Upper lobe of right lung (tissue), 1 donor: ENCODE results near the gene PDXK. TPM values are rescaled to one million over a fixed set of nuclear protein-coding genes. Genes with fewer than 3 reads are reported as not detected.
"Not testable (repeated sequence)": the region's sequence is repeated elsewhere in the genome, so short reads cannot be mapped to it uniquely, and the experiment has no call there.

Experiments used
- ATAC-seq: fragments of 200-7000 bp; cut with Tn5 transposase; one replicate; pipeline ENCODE4 v1.9.1; 2020; ENCODE audit warnings: mild to moderate bottlenecking, moderate library complexity
- DNase-seq: peaks from one replicate; pipeline ENCODE4 v3.0.0-alpha.2; 2020
- H3K27ac ChIP-seq: fragments of 200-600 bp; one replicate; pipeline ENCODE4 v1.8.0; 2022
- H3K27me3 ChIP-seq: fragments of 200-600 bp; one replicate; pipeline ENCODE4 v1.8.0; 2022; ENCODE audit warnings: mild to moderate bottlenecking
- H3K36me3 ChIP-seq: fragments of 200-600 bp; one replicate; pipeline ENCODE4 v1.8.0; 2022
- H3K4me1 ChIP-seq: fragments of 200-600 bp; one replicate; pipeline ENCODE4 v1.8.0; 2022
- H3K4me3 ChIP-seq: fragments of 200-600 bp; one replicate; pipeline ENCODE4 v1.8.0; 2022; ENCODE audit warnings: mild to moderate bottlenecking
- H3K9me3 ChIP-seq: fragments of 200-600 bp; one replicate; pipeline ENCODE4 v1.8.0; 2022
- CTCF ChIP-seq: fragments of 200-600 bp; IDR thresholded peaks from one replicate; pipeline ENCODE4 v1.8.0; 2022; ENCODE audit warnings: antibody characterized with exemption
- intact Hi-C: fragments of 100-400 bp; cut with DNase I; formaldehyde crosslinking; loops from one replicate; pipeline ENCODE4 v1.11.0; 2022
- total RNA-seq: library from RNA; stranded (reverse); fragmentation: NEBNext Ultra II Directional; extraction: Animal tissue kit (Norgen Biotek cat#: 25700); gene quantifications from one replicate; pipeline ENCODE4 v1.2.1, GENCODE V29; 2021
- donor health status: DM: no; HTN: yes; CAD: no; lungs with severe emphysema.

The PDXK gene
- total RNA-seq, 1 donor from 2014 or later, result 280 TPM

GRCh38 chr21:43712268-43712942 lies 6.5 kb upstream of the PDXK start:
- peak overlapping the region; percentile 65 for H3K27ac ChIP-seq
- peaks cover 4% of the 10 kb centered on the region for H3K4me1 ChIP-seq
- H3K9me3 ChIP-seq, result no peaks in the 10 kb centered on the region
- ATAC-seq (peak; percentile 92), DNase-seq (peak; percentile 87)
- no peaks in the 10 kb centered on the region for H3K36me3 ChIP-seq
- intact Hi-C loops, result no loop called here
- H3K4me3 ChIP-seq, result no peak overlapping the region
- no peak for TF ChIP-seq CTCF
- no peaks in the 10 kb centered on the region for H3K27me3 ChIP-seq

GRCh38 chr21:43713123-43713522 lies 5.8 kb upstream of the PDXK start:
- H3K36me3 ChIP-seq, H3K27me3 ChIP-seq, H3K4me1 ChIP-seq, H3K9me3 ChIP-seq, H3K4me3 ChIP-seq, ATAC-seq, DNase-seq, intact Hi-C loops: not testable (repeated sequence)
- peak overlapping the region; percentile 65 for H3K27ac ChIP-seq

GRCh38 chr21:43716376-43717165 lies 2.4 kb upstream of the PDXK start:
- Histone ChIP-seq H3K27ac (no peak overlapping the region), H3K4me3 (no peak overlapping the region), H3K36me3 (no peaks in the 10 kb centered on the region), H3K27me3 (no peaks in the 10 kb centered on the region), H3K4me1 (peaks cover 26% of the 10 kb centered on the region), H3K9me3 (no peaks in the 10 kb centered on the region)
- no peak for TF ChIP-seq CTCF
- ATAC-seq (no peak), DNase-seq (no peak)
- intact Hi-C loops, result no loop called here

- no peaks in the 10 kb centered on the region for H3K36me3 ChIP-seq
- DNase-seq, result no peak
- H3K4me1 ChIP-seq, result peaks cover 32% of the 10 kb centered on the region
- no peak for ATAC-seq
- no peaks in the 10 kb centered on the region for H3K27me3 ChIP-seq
- no peak for TF ChIP-seq CTCF
- no peaks in the 10 kb centered on the region for H3K9me3 ChIP-seq
- no peak overlapping the region for H3K27ac ChIP-seq
- H3K4me3 ChIP-seq, result no peak overlapping the region
- intact Hi-C loops, result no loop called here
Measured at GRCh38 chr21:43717166-43717853, 1.6 kb upstream of the PDXK start.

GRCh38 chr21:43717967-43718871 lies 710 bp upstream of the PDXK start:
- peak overlapping the region; percentile 74 for H3K27ac ChIP-seq
- intact Hi-C loops, result no loop called here
- DNase-seq (no peak), ATAC-seq (no peak)
- H3K4me3 ChIP-seq, result peak overlapping the region; percentile 99
- TF ChIP-seq CTCF, result no peak
- peaks cover 32% of the 10 kb centered on the region for H3K4me1 ChIP-seq
- H3K27me3 ChIP-seq, result no peaks in the 10 kb centered on the region
- H3K36me3 ChIP-seq, result no peaks in the 10 kb centered on the region
- no peaks in the 10 kb centered on the region for H3K9me3 ChIP-seq
